Measurements from ENCODE around the gene ACTR8.

The ACTR8 gene

DNA sequence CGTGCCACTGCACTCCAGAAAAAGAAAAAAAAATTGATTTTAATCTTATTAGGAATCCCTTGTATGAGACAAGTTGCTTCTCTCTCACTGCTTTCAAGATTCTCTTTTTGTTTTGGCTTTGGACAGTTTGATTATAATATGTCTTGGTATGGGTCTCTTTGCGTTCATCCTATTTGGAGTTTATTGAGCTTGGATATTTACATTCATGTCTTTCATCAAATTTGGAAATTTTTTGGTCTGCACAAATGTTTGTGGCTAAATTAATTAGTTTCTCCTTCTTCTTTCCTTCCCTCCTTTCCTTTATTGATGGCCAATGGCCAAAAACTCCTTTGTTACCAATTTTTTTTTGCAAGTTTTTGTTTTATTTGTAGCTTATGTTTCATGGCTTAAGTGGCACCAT is 37.8 kb upstream of the ACTR8 start:
- no peak overlapping the region for H3K9ac ChIP-seq (ENCODE audit: low read depth, low read length, poor library complexity, severe bottlenecking)
- no peaks in the 10 kb centered on the region for H3K4me1 ChIP-seq (ENCODE audit: insufficient read depth, low read length, poor library complexity, severe bottlenecking)
- no peaks in the 10 kb centered on the region for H3K9me2 ChIP-seq (replicated peaks; ENCODE audit: low read depth, low read length)
- H3K36me3 ChIP-seq (ENCODE audit: insufficient read depth, low read length) = no peaks in the 10 kb centered on the region
- TF ChIP-seq EZH2phosphoT487 (IDR thresholded peaks at IDR 0.05; ENCODE audit: borderline replicate concordance) = no peak
- no peak overlapping the region for H3K4me3 ChIP-seq (ENCODE audit: low read length, poor library complexity, severe bottlenecking)
- H4K20me1 ChIP-seq (ENCODE audit: insufficient read depth, low read length, poor library complexity, severe bottlenecking) = no peaks in the 10 kb centered on the region
- H3K9me3 ChIP-seq (ENCODE audit: insufficient read depth, low read depth, low read length) = no peaks in the 10 kb centered on the region
- no peak overlapping the region for H2AFZ ChIP-seq (ENCODE audit: low read length)
- H3K79me2 ChIP-seq (ENCODE audit: insufficient read depth, low read length) = no peaks in the 10 kb centered on the region
- H3K4me2 ChIP-seq (ENCODE audit: low read depth, low read length, poor library complexity, severe bottlenecking) = no peak overlapping the region
- H3K27me3 ChIP-seq (ENCODE audit: insufficient read depth, low read length, poor library complexity, severe bottlenecking) = no peaks in the 10 kb centered on the region
- H3F3A ChIP-seq (ENCODE audit: low read depth) = no peaks in the 10 kb centered on the region

DNA sequence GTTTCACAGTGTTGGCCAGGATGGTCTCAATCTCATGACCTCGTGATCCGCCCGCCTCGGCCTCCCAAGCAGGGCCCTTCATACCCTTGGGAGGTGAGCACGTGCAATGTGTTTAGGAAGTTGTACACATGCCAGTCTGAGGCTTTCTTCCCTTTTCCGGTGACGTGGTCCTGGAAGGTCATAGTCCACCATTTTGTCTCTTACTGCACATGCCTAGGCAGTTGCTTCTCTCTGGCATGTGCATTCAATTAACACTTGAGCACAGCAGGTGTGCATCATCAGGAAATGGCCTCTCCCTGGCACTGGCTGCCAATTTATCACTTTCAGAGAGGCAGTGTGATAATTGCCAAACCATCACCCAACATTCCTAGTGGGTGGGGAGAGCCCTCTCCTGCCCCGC is 31.4 kb upstream of the ACTR8 start:
- H3K4me3 ChIP-seq (ENCODE audit: low read length, poor library complexity, severe bottlenecking) = no peak overlapping the region
- no peak overlapping the region for H2AFZ ChIP-seq (ENCODE audit: low read length)
- H4K20me1 ChIP-seq (ENCODE audit: insufficient read depth, low read length, poor library complexity, severe bottlenecking) = no peaks in the 10 kb centered on the region
- no peaks in the 10 kb centered on the region for H3K36me3 ChIP-seq (ENCODE audit: insufficient read depth, low read length)
- H3F3A ChIP-seq (ENCODE audit: low read depth) = no peaks in the 10 kb centered on the region
- H3K27me3 ChIP-seq (ENCODE audit: insufficient read depth, low read length, poor library complexity, severe bottlenecking) = no peaks in the 10 kb centered on the region
- H3K9me3 ChIP-seq (ENCODE audit: insufficient read depth, low read depth, low read length) = no peaks in the 10 kb centered on the region
- H3K9ac ChIP-seq (ENCODE audit: low read depth, low read length, poor library complexity, severe bottlenecking) = no peak overlapping the region
- H3K4me2 ChIP-seq (ENCODE audit: low read depth, low read length, poor library complexity, severe bottlenecking) = no peak overlapping the region
- no peaks in the 10 kb centered on the region for H3K79me2 ChIP-seq (ENCODE audit: insufficient read depth, low read length)
- no peaks in the 10 kb centered on the region for H3K4me1 ChIP-seq (ENCODE audit: insufficient read depth, low read length, poor library complexity, severe bottlenecking)
- no peak for TF ChIP-seq EZH2phosphoT487 (IDR thresholded peaks at IDR 0.05; ENCODE audit: borderline replicate concordance)
- TF ChIP-seq, protein P1, sequence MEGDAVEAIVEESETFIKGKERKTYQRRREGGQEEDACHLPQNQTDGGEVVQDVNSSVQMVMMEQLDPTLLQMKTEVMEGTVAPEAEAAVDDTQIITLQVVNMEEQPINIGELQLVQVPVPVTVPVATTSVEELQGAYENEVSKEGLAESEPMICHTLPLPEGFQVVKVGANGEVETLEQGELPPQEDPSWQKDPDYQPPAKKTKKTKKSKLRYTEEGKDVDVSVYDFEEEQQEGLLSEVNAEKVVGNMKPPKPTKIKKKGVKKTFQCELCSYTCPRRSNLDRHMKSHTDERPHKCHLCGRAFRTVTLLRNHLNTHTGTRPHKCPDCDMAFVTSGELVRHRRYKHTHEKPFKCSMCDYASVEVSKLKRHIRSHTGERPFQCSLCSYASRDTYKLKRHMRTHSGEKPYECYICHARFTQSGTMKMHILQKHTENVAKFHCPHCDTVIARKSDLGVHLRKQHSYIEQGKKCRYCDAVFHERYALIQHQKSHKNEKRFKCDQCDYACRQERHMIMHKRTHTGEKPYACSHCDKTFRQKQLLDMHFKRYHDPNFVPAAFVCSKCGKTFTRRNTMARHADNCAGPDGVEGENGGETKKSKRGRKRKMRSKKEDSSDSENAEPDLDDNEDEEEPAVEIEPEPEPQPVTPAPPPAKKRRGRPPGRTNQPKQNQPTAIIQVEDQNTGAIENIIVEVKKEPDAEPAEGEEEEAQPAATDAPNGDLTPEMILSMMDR (conservative IDR thresholded peaks at IDR 0.05; ENCODE audit: low read length) = no peak
- no peaks in the 10 kb centered on the region for H3K9me2 ChIP-seq (replicated peaks; ENCODE audit: low read depth, low read length)

DNA sequence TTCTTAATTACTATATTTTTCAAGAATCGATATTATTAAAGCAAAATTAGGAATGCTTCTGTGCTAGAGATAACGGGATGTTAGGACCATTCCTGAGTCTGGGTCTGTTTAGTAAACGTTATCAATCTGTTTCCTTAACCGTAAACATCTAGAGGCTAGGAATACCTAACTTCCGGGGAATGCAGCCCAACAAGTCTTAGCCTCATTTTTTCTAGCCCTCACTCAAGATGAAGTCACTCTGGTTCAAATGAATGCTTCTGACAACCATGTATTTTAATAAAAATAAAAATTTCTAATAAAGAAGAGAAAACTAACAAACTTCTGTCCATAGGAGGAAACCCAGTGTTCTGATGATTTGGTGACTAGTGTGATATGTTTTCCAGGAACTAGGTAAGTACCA is 20.8 kb upstream of the ACTR8 start:
- no peaks in the 10 kb centered on the region for H3K79me2 ChIP-seq (ENCODE audit: insufficient read depth, low read length)
- no peaks in the 10 kb centered on the region for H3K36me3 ChIP-seq (ENCODE audit: insufficient read depth, low read length)
- no peak overlapping the region for H3K4me2 ChIP-seq (ENCODE audit: low read depth, low read length, poor library complexity, severe bottlenecking)
- H3K4me1 ChIP-seq (ENCODE audit: insufficient read depth, low read length, poor library complexity, severe bottlenecking) = no peaks in the 10 kb centered on the region
- no peaks in the 10 kb centered on the region for H3K9me3 ChIP-seq (ENCODE audit: insufficient read depth, low read depth, low read length)
- H3K4me3 ChIP-seq (ENCODE audit: low read length, poor library complexity, severe bottlenecking) = no peak overlapping the region
- H4K20me1 ChIP-seq (ENCODE audit: insufficient read depth, low read length, poor library complexity, severe bottlenecking) = no peaks in the 10 kb centered on the region
- TF ChIP-seq EZH2phosphoT487 (IDR thresholded peaks at IDR 0.05; ENCODE audit: borderline replicate concordance) = no peak
- TF ChIP-seq, protein P1 (conservative IDR thresholded peaks at IDR 0.05; ENCODE audit: low read length) = no peak
- no peak overlapping the region for H3K9ac ChIP-seq (ENCODE audit: low read depth, low read length, poor library complexity, severe bottlenecking)
- H3K9me2 ChIP-seq (replicated peaks; ENCODE audit: low read depth, low read length) = no peaks in the 10 kb centered on the region
- H3F3A ChIP-seq (ENCODE audit: low read depth) = no peaks in the 10 kb centered on the region
- H2AFZ ChIP-seq (ENCODE audit: low read length) = no peak overlapping the region
- H3K27me3 ChIP-seq (ENCODE audit: insufficient read depth, low read length, poor library complexity, severe bottlenecking) = peaks cover 19% of the 10 kb centered on the region

DNA sequence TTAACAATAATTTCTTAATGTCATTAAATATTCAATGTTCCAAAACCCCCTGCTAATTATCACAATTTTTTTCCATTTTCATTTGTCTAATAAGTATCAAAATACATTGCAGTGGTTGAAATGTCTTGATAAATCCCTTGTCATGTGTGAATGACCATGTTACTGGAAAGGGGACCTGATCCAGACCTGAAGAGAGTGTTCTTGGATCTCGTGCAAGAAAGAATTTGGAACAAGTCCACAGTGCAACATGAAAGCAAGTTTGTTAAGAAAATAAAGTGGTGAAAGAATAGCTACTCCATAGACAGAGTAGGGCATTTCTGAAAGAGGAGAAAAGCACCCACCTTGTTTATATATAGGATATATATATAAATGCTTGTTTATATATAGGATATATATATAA is 20.1 kb upstream of the ACTR8 start:
- Histone ChIP-seq H3K4me1 (ENCODE audit: insufficient read depth, low read length, poor library complexity, severe bottlenecking) (no peaks in the 10 kb centered on the region), H3K9ac (ENCODE audit: low read depth, low read length, poor library complexity, severe bottlenecking) (no peak overlapping the region), H3K79me2 (ENCODE audit: insufficient read depth, low read length) (no peaks in the 10 kb centered on the region), H3K27me3 (ENCODE audit: insufficient read depth, low read length, poor library complexity, severe bottlenecking) (peaks cover 26% of the 10 kb centered on the region), H2AFZ (ENCODE audit: low read length) (no peak overlapping the region), H3K4me3 (ENCODE audit: low read length, poor library complexity, severe bottlenecking) (no peak overlapping the region), H3K9me3 (ENCODE audit: insufficient read depth, low read depth, low read length) (no peaks in the 10 kb centered on the region), H3K9me2 (replicated peaks; ENCODE audit: low read depth, low read length) (no peaks in the 10 kb centered on the region), H3K4me2 (ENCODE audit: low read depth, low read length, poor library complexity, severe bottlenecking) (no peak overlapping the region), H4K20me1 (ENCODE audit: insufficient read depth, low read length, poor library complexity, severe bottlenecking) (no peaks in the 10 kb centered on the region), H3K36me3 (ENCODE audit: insufficient read depth, low read length) (no peaks in the 10 kb centered on the region), H3F3A (ENCODE audit: low read depth) (no peaks in the 10 kb centered on the region)
- no peak for TF ChIP-seq EZH2phosphoT487 (IDR thresholded peaks at IDR 0.05; ENCODE audit: borderline replicate concordance)
- TF ChIP-seq, protein P1 (conservative IDR thresholded peaks at IDR 0.05; ENCODE audit: low read length) = no peak
